H1 (cell line): Measurements from ENCODE around the gene YIPF6.

ENCODE experiments used
- CEBPB ChIP-seq: IDR thresholded peaks from 2 replicates; pipeline ENCODE4 v1.6.1; 2012; ENCODE audit warnings: low read depth, low read length
- CTCF ChIP-seq, 3 experiments: IDR thresholded peaks; 1 replicate in 2 of 3; 2 replicates in 1 of 3; pipeline versions ENCODE4 v1.5.1 to v1.6.1; 2011; ENCODE audit warnings: low read length in 3 of 3, mild to moderate bottlenecking in 3 of 3, inconsistent platforms in 2 of 3, low read depth in 1 of 3, moderate library complexity in 1 of 3; ENCODE audit not compliant: insufficient read depth in 1 of 3; ENCODE audit errors: control extremely low read depth in 1 of 3
- EZH2 ChIP-seq: fragments of 200-600 bp; sonication (generic); IDR thresholded peaks from 2 replicates; pipeline ENCODE4 v1.7.1; 2012; ENCODE audit warnings: low read depth, mild to moderate bottlenecking, moderate library complexity, low read length, inconsistent platforms; ENCODE audit not compliant: severe bottlenecking
- NANOG ChIP-seq: IDR thresholded peaks from 2 replicates; pipeline ENCODE4 v1.6.1; 2011; ENCODE audit warnings: low read length, low read depth, mild to moderate bottlenecking, inconsistent platforms; ENCODE audit not compliant: insufficient read depth, poor library complexity, severe bottlenecking
- POLR2AphosphoS5 ChIP-seq: IDR thresholded peaks from 2 replicates; pipeline ENCODE4 v1.6.1; 2011; ENCODE audit warnings: low read depth, low read length

GRCh38 chrX:68461093-68461492 lies 37.8 kb upstream of the YIPF6 start:
- TF ChIP-seq CTCF (IDR thresholded peaks at IDR 0.05; ENCODE audit: control extremely low read depth in 1 of 3, insufficient read depth in 1 of 3, low read depth in 1 of 3, low read length in 3 of 3) (no peak), CEBPB (no peak), EZH2 (no peak), NANOG (no peak), POLR2AphosphoS5 (no peak)
